ENCODE data around the gene TRIM46. TPM values are rescaled to one million over a fixed set of nuclear protein-coding genes. Genes with fewer than 3 reads are reported as not detected.

TRIM46 gene
- total and polyA plus RNA-seq, 2 of the 13 experiments (the other 11 are each of a cell fraction or from before 2014, with no cell fraction given) = 0.04 to 0.09 TPM

DNA sequence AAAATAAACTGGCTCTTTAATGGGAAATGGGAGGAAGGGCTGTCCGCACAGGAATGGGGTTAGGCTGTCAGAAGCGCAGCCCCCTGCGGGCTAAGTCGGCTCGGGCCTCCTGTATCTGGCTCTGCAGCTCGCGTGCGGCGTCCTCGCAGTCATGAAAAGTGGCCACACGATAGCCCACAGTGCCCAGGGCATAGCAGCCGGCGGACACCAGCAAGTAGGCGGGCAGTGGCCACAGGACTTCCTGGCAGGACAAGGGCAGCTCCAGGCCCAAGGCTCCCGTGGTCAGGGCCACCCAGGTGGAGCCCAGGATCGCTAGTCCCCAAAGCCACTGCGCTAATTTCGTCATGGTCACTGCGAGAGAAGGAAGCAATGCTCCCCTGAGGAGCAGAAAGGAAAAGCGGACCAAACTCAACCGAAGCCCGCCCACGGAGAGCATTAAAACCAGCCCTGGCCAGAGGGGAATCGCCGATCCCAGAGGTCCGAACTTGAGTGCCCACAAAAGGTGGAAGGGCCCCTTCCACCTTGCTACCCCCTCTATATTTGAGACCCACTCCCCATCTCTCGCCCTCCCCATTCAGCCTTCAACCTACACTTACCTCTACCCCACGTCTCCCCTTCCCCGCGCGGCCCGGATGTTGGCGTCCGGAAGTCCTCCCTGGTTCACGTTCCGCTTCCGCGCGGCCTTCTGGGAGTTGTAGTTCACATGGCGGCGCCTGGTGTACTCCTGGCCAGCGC lies 33.6 kb upstream of the TRIM46 start, which contains the start of gene DPM3 (continued):
- TF ChIP-seq, protein P1, sequence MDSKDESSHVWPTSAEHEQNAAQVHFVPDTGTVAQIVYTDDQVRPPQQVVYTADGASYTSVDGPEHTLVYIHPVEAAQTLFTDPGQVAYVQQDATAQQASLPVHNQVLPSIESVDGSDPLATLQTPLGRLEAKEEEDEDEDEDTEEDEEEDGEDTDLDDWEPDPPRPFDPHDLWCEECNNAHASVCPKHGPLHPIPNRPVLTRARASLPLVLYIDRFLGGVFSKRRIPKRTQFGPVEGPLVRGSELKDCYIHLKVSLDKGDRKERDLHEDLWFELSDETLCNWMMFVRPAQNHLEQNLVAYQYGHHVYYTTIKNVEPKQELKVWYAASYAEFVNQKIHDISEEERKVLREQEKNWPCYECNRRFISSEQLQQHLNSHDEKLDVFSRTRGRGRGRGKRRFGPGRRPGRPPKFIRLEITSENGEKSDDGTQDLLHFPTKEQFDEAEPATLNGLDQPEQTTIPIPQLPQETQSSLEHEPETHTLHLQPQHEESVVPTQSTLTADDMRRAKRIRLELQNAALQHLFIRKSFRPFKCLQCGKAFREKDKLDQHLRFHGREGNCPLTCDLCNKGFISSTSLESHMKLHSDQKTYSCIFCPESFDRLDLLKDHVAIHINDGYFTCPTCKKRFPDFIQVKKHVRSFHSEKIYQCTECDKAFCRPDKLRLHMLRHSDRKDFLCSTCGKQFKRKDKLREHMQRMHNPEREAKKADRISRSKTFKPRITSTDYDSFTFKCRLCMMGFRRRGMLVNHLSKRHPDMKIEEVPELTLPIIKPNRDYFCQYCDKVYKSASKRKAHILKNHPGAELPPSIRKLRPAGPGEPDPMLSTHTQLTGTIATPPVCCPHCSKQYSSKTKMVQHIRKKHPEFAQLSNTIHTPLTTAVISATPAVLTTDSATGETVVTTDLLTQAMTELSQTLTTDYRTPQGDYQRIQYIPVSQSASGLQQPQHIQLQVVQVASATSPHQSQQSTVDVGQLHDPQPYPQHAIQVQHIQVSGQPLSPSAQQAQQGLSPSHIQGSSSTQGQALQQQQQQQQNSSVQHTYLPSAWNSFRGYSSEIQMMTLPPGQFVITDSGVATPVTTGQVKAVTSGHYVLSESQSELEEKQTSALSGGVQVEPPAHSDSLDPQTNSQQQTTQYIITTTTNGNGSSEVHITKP (CRISPR knock-in tag; IDR thresholded peaks at IDR 0.05; ENCODE audit: low read depth) = peak; percentile 76
- TF ChIP-seq ZNF431 (CRISPR knock-in tag; IDR thresholded peaks at IDR 0.05; ENCODE audit: borderline replicate concordance, low read depth) (no peak), KAT2B (IDR thresholded peaks at IDR 0.05; ENCODE audit: borderline replicate concordance, low read depth, low read length) (no peak), YY1 (IDR thresholded peaks at IDR 0.05; ENCODE audit: insufficient read depth, insufficient replicate concordance, low read depth, low read length) (peak; percentile 79), ELF3 (CRISPR knock-in tag; IDR thresholded peaks at IDR 0.05) (peak; percentile 66), XBP1 (CRISPR knock-in tag; IDR thresholded peaks at IDR 0.05) (no peak), ZNF792 (CRISPR knock-in tag; IDR thresholded peaks at IDR 0.05) (no peak; the same call in 1 of the 2 replicates), ZNF567 (CRISPR knock-in tag; IDR thresholded peaks at IDR 0.05; ENCODE audit: borderline replicate concordance) (no peak), ZNF570 (CRISPR knock-in tag; IDR thresholded peaks at IDR 0.05; ENCODE audit: borderline replicate concordance) (no peak), SIN3A (IDR thresholded peaks at IDR 0.05; ENCODE audit: borderline replicate concordance, low read depth, low read length) (peak; percentile 37; the same call in 1 of the 2 replicates), KDM2A (CRISPR knock-in tag; IDR thresholded peaks at IDR 0.05; ENCODE audit: borderline replicate concordance, low read depth) (peak; percentile 81), ZNF326 (CRISPR knock-in tag; IDR thresholded peaks at IDR 0.05; ENCODE audit: borderline replicate concordance) (no peak), SMARCE1 (IDR thresholded peaks at IDR 0.05; ENCODE audit: borderline replicate concordance) (no peak)
- TF ChIP-seq, protein P2, sequence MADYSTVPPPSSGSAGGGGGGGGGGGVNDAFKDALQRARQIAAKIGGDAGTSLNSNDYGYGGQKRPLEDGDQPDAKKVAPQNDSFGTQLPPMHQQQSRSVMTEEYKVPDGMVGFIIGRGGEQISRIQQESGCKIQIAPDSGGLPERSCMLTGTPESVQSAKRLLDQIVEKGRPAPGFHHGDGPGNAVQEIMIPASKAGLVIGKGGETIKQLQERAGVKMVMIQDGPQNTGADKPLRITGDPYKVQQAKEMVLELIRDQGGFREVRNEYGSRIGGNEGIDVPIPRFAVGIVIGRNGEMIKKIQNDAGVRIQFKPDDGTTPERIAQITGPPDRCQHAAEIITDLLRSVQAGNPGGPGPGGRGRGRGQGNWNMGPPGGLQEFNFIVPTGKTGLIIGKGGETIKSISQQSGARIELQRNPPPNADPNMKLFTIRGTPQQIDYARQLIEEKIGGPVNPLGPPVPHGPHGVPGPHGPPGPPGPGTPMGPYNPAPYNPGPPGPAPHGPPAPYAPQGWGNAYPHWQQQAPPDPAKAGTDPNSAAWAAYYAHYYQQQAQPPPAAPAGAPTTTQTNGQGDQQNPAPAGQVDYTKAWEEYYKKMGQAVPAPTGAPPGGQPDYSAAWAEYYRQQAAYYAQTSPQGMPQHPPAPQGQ (CRISPR knock-in tag; IDR thresholded peaks at IDR 0.05; ENCODE audit: borderline replicate concordance) = no peak
- TF ChIP-seq, protein P3, sequence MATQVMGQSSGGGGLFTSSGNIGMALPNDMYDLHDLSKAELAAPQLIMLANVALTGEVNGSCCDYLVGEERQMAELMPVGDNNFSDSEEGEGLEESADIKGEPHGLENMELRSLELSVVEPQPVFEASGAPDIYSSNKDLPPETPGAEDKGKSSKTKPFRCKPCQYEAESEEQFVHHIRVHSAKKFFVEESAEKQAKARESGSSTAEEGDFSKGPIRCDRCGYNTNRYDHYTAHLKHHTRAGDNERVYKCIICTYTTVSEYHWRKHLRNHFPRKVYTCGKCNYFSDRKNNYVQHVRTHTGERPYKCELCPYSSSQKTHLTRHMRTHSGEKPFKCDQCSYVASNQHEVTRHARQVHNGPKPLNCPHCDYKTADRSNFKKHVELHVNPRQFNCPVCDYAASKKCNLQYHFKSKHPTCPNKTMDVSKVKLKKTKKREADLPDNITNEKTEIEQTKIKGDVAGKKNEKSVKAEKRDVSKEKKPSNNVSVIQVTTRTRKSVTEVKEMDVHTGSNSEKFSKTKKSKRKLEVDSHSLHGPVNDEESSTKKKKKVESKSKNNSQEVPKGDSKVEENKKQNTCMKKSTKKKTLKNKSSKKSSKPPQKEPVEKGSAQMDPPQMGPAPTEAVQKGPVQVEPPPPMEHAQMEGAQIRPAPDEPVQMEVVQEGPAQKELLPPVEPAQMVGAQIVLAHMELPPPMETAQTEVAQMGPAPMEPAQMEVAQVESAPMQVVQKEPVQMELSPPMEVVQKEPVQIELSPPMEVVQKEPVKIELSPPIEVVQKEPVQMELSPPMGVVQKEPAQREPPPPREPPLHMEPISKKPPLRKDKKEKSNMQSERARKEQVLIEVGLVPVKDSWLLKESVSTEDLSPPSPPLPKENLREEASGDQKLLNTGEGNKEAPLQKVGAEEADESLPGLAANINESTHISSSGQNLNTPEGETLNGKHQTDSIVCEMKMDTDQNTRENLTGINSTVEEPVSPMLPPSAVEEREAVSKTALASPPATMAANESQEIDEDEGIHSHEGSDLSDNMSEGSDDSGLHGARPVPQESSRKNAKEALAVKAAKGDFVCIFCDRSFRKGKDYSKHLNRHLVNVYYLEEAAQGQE (IDR thresholded peaks at IDR 0.05; ENCODE audit: borderline replicate concordance in 1 of 2, low read depth in 1 of 2, low read length in 2 of 2) = no peak
- TF ChIP-seq, protein P4, sequence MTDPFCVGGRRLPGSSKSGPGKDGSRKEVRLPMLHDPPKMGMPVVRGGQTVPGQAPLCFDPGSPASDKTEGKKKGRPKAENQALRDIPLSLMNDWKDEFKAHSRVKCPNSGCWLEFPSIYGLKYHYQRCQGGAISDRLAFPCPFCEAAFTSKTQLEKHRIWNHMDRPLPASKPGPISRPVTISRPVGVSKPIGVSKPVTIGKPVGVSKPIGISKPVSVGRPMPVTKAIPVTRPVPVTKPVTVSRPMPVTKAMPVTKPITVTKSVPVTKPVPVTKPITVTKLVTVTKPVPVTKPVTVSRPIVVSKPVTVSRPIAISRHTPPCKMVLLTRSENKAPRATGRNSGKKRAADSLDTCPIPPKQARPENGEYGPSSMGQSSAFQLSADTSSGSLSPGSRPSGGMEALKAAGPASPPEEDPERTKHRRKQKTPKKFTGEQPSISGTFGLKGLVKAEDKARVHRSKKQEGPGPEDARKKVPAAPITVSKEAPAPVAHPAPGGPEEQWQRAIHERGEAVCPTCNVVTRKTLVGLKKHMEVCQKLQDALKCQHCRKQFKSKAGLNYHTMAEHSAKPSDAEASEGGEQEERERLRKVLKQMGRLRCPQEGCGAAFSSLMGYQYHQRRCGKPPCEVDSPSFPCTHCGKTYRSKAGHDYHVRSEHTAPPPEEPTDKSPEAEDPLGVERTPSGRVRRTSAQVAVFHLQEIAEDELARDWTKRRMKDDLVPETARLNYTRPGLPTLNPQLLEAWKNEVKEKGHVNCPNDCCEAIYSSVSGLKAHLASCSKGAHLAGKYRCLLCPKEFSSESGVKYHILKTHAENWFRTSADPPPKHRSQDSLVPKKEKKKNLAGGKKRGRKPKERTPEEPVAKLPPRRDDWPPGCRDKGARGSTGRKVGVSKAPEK (CRISPR knock-in tag; IDR thresholded peaks at IDR 0.05; ENCODE audit: borderline replicate concordance) = no peak
